Psoas muscle (tissue), 8 donors: Measurements from ENCODE around the gene HOXA6. TPM values are rescaled to one million over a fixed set of nuclear protein-coding genes. Genes with fewer than 3 reads are reported as not detected.

ENCODE experiments used
- ATAC-seq, 4 donors: fragments of 200-7000 bp; cut with Tn5 transposase; one replicate each; pipeline ENCODE4 v1.9.1; 2020; ENCODE audit warnings: moderate library complexity in 3 of 4, mild to moderate bottlenecking in 2 of 4
- DNase-seq, 2 donors: peaks; one replicate each; pipeline ENCODE4 v3.0.0-alpha.2; 2020
- H3K27ac ChIP-seq: fragments of 200-600 bp; one replicate; pipeline ENCODE4 v1.8.0; 2022
- H3K27me3 ChIP-seq, 3 donors: fragments of 200-600 bp in 1 of 3; one replicate each; pipeline versions ENCODE4 v1.6.1 to v1.8.0; 2013 to 2022; ENCODE audit warnings: low read length in 2 of 3, mild to moderate bottlenecking in 2 of 3, moderate library complexity in 1 of 3; ENCODE audit not compliant: insufficient read depth in 3 of 3
- H3K36me3 ChIP-seq, 2 donors: fragments of 200-600 bp in 1 of 2; one replicate each; pipeline versions ENCODE4 v1.6.1 to v1.8.0; 2013 to 2022; ENCODE audit warnings: low read depth in 1 of 2, mild to moderate bottlenecking in 1 of 2, moderate library complexity in 1 of 2; ENCODE audit not compliant: insufficient read depth in 1 of 2
- H3K4me1 ChIP-seq: fragments of 200-600 bp; one replicate; pipeline ENCODE4 v1.8.0; 2022
- H3K4me3 ChIP-seq: fragments of 200-600 bp; one replicate; pipeline ENCODE4 v1.8.0; 2022; ENCODE audit warnings: mild to moderate bottlenecking
- H3K9me3 ChIP-seq: fragments of 200-600 bp; one replicate; pipeline ENCODE4 v1.8.0; 2022
- WGBS, 3 donors: extraction: QIAGEN DNeasy Blood & Tissue Kit; methylation state at CpG; one replicate each; pipeline versions ENCODE4 v1.1.6 to v1.1.7; 2013; 5-methylcytosine and 5-hydroxymethylcytosine counted together
- intact Hi-C, 2 donors: fragments of 100-400 bp; cut with DNase I; formaldehyde crosslinking; loops; one replicate each; pipeline versions ENCODE4 v1.11.0 to v1.14.2; 2022
- polyA plus RNA-seq, 3 donors: library from polyadenylated mRNA; stranded (reverse); fragments of 200-250 nt; gene quantifications; one replicate each; pipeline ENCODE4 v1.2.3, GENCODE V29; 2013
- total RNA-seq, 4 donors: library from RNA; stranded (reverse); fragmentation: NEBNext Ultra II Directional in 2 of 4; extraction: Animal tissue kit (Norgen Biotek cat#: 25700) in 2 of 4; gene quantifications; one replicate each; pipeline versions ENCODE4 v1.2.1 to v1.2.4, GENCODE V29; 2021 to 2023
- TF ChIP-seq, protein P1 (sequence below): fragments of 200-600 bp; IDR thresholded peaks from one replicate; pipeline ENCODE4 v1.8.0; 2022; ENCODE audit warnings: antibody characterized with exemption
- donor health status: healthy with polysubstance abuse.
- donor health status: DM: no; HTN: no; CAD: no; lungs with moderate emphysema.
- donor health status: Bipolar disorder and iron deficiency.
- donor health status: healthy.
- donor health status: DM: yes; HTN: yes; CAD: no.
- donor health status: DM: no; HTN: no; CAD: no.
- donor health status: DM: no; HTN: no; CAD: no.
- donor health status: DM: yes; HTN: yes; CAD: no.

Gene HOXA6
- total and polyA plus RNA-seq, 7 donors = 0.64 to 3.7 (median 2.9) TPM

DNA sequence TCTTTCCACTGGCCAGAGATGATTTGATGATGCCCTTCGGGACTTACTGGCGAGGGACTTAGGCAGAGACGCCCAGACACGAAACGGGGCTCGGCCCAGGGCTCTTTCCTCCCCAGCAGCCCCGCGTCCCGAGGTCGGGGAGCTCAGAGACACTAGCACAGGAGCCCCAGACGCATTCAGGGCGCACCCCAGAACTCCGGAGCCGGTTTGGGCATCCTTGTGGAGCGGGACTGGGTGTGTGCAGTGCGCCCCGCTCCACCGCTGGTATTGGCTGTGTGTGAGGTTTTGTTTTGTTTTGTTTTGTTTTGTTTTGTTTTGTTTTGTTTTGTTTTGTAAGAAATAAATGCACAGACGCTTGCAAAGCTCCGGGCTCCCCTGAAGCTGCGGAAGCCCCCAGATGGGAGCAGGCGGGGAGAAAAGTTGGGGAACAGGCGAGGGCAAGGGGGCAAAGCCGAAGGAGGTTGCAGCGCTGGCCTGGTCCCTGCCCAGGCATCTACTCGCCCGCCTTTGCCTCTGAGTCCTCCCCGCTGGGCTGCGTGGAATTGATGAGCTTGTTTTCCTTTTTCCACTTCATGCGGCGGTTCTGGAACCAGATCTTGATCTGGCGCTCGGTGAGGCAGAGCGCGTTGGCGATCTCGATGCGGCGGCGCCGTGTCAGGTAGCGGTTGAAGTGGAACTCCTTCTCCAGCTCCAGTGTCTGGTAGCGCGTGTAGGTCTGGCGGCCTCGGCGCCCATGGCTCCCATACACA is 2.2 kb downstream of the HOXA6 start:
- DNase-seq = peak in 1 of 2 donors; percentile 45
- intact Hi-C loops = loop anchor here in 1 of 2 donors (10.0 kb wide), 1 partner anchor 751 kb away; no protein-coding TSS in a partner anchor
- Histone ChIP-seq H3K4me1 (peaks cover 23% of the 10 kb centered on the region), H3K4me3 (peak overlapping the region; percentile 11), H3K36me3 (peaks cover 0 to 37% of the 10 kb centered on the region in 2 donors), H3K9me3 (no peaks in the 10 kb centered on the region), H3K27me3 (no peaks in the 10 kb centered on the region), H3K27ac (peak overlapping the region; percentile 83)
- TF ChIP-seq, protein P1, sequence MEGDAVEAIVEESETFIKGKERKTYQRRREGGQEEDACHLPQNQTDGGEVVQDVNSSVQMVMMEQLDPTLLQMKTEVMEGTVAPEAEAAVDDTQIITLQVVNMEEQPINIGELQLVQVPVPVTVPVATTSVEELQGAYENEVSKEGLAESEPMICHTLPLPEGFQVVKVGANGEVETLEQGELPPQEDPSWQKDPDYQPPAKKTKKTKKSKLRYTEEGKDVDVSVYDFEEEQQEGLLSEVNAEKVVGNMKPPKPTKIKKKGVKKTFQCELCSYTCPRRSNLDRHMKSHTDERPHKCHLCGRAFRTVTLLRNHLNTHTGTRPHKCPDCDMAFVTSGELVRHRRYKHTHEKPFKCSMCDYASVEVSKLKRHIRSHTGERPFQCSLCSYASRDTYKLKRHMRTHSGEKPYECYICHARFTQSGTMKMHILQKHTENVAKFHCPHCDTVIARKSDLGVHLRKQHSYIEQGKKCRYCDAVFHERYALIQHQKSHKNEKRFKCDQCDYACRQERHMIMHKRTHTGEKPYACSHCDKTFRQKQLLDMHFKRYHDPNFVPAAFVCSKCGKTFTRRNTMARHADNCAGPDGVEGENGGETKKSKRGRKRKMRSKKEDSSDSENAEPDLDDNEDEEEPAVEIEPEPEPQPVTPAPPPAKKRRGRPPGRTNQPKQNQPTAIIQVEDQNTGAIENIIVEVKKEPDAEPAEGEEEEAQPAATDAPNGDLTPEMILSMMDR = no peak
- 84 to 88% (median 86%) methylated on average over 43 to 47 of the region's 47 CpGs for WGBS, 3 donors
- no peak for ATAC-seq

DNA sequence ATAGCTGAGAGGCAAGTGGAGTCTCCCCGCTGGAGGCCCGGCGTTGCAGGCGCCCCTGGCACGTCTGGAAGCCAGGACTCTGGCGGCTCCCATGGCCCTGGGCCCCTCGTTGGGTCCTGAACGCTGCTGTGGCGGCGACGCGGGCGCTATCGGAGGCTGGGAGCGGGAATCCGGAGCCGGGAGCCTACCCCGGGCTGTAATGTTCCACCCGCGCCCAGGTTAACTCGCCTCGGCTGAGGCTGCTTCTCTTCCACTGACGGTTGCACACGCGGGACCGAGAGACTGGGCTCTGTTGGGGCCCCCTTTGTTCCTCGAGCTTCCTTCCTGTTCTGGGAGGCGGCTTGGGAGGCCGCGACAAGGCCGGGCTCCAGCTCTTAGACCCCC is 2.8 kb downstream of the HOXA6 start:
- H3K9me3 ChIP-seq = no peaks in the 10 kb centered on the region
- peak overlapping the region; percentile 12 for H3K4me3 ChIP-seq
- no peaks in the 10 kb centered on the region for H3K27me3 ChIP-seq
- TF ChIP-seq, protein P1 = no peak
- peaks cover 23% of the 10 kb centered on the region for H3K4me1 ChIP-seq
- peak overlapping the region; percentile 83 for H3K27ac ChIP-seq
- intact Hi-C loops = loop anchor here in 1 of 2 donors (5.0 to 10.0 kb wide), 2 partner anchors 287 to 750 kb away; no protein-coding TSS in a partner anchor
- peaks cover 0 to 37% of the 10 kb centered on the region in 2 donors for H3K36me3 ChIP-seq
- peak in 1 of 2 donors; percentile 53 for DNase-seq
- 77 to 83% (median 80%) methylated on average over 29 to 31 of the region's 31 CpGs for WGBS, 3 donors
- no peak for ATAC-seq

DNA sequence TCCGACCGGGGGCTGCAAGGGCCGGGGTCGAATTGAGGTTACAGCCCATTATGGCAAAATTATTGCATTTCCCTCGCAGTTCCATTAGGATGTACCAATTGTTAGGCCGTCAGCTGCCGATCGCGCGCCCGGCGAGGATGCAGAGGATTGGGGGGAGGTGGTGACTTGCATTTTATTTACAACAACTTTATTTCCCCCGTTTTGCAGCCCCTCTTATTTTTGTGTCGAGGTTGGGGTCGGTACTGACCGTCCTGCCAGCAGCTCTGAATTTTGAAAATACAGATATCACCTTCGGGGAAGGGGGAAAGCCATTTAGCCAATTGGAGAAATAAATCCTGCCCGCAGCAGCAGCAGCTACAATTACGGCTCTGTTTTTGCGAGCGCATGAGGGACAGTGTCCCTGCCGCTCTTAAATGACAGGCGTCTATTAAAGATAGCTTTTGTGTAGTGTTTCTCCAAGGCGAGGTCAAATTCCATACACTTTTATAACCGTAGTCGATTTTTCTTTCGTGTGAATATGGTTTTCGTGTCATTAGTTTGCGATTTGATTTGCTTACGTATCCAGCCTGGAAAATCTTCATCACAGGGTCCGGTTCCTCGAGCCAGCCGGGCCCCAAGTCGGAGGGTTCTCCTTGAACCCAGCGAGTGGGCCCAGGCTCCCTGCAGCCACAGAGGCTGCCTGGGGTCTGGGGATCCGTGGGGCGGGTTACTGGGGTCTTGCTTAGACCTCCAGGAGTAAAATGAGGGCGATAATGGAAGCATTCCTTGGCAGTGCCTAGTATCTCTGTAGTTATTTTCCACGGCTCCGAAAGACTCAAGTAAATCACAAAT is 3.4 kb downstream of the HOXA6 start:
- peak overlapping the region; percentile 20 for H3K4me3 ChIP-seq
- H3K27me3 ChIP-seq = no peaks in the 10 kb centered on the region
- no peaks in the 10 kb centered on the region for H3K9me3 ChIP-seq
- peak overlapping the region; percentile 83 for H3K27ac ChIP-seq
- ATAC-seq (no peak), DNase-seq (peak in 1 of 2 donors; percentile 42)
- 73 to 76% (median 75%) methylated on average over 40 of the region's 40 CpGs for WGBS, 3 donors
- H3K4me1 ChIP-seq = peaks cover 17% of the 10 kb centered on the region
- TF ChIP-seq, protein P1 = no peak
- H3K36me3 ChIP-seq = peaks cover 0 to 37% of the 10 kb centered on the region in 2 donors
- intact Hi-C loops = loop anchor here in 1 of 2 donors (5.0 to 10.0 kb wide), 2 partner anchors 287 to 749 kb away; no protein-coding TSS in a partner anchor

DNA sequence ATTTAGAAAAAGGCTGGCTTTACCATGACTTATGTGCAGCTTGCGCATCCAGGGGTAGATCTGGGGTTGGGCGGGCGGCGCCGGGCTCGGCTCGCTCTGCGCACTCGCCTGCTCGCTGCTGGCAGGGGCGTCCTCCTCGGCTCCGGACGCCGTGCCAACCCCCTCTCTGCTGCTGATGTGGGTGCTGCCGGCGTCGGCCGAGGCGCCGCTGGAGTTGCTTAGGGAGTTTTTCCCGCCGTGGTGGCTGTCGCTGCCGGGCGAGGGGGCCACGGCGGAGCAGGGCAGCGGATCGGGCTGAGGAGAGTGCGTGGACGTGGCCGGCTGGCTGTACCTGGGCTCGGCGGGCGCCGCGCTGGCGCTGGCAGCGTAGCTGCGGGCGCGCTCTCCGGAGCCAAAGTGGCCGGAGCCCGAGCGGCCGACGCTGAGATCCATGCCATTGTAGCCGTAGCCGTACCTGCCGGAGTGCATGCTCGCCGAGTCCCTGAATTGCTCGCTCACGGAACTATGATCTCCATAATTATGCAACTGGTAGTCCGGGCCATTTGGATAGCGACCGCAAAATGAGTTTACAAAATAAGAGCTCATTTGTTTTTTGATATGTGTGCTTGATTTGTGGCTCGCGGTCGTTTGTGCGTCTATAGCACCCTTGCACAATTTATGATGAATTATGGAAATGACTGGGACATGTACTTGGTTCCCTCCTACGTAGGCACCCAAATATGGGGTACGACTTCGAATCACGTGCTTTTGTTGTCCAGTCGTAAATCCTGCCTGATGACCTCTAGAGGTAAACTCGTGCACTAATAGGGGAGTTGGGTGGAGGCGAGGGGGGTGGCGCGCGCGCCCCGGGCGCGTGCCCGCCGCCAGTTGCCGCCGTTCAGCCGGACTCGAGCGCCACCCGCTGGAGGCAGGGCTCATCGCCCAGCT is 4.3 kb downstream of the HOXA6 start, which contains the start of gene HOXA5:
HOXA5 (minus strand) TSS at position 659 of the 927 bp plus-strand sequence; CDS start at position 585, 74 bp downstream.
- no peaks in the 10 kb centered on the region for H3K9me3 ChIP-seq
- peaks cover 13% of the 10 kb centered on the region for H3K4me1 ChIP-seq
- DNase-seq (peak; percentile 84 to 86), ATAC-seq (peak; percentile 51 to 92 (median 76))
- peak within 1 kb of the TSS; percentile 83 for H3K27ac ChIP-seq
- WGBS, 3 donors = 54 to 66% (median 58%) methylated on average over 80 to 86 of the region's 86 CpGs
- TF ChIP-seq, protein P1 = peak; percentile 71
- intact Hi-C loops = loop anchor here in 1 of 2 donors (5.0 to 10.0 kb wide), 2 partner anchors 286 to 748 kb away; no protein-coding TSS in a partner anchor
- H3K27me3 ChIP-seq = no peaks in the 10 kb centered on the region
- peak within 1 kb of the TSS; percentile 74 for H3K4me3 ChIP-seq
- H3K36me3 ChIP-seq = peaks cover 0 to 37% of the 10 kb centered on the region in 2 donors
